ENCODE results near the gene SOX4. TPM values are rescaled to one million over a fixed set of nuclear protein-coding genes. Genes with fewer than 3 reads are reported as not detected.

SOX4 gene
- total RNA-seq, 2 donors from 2014 or later, result 95.9 to 96.7 TPM

- Histone ChIP-seq H3K9ac (ENCODE audit: extremely low read depth, low read length, poor library complexity, severe bottlenecking) (no peak overlapping the region), H3K9me3 (ENCODE audit: control insufficient read depth, low read length) (no peaks in the 10 kb centered on the region), H3K27me3 (ENCODE audit: control insufficient read depth, insufficient read depth, low read length, poor library complexity, severe bottlenecking) (no peaks in the 10 kb centered on the region), H3K4me1 (ENCODE audit: control insufficient read depth, insufficient read depth, low read length) (peaks cover 3% of the 10 kb centered on the region), H3K27ac (ENCODE audit: low read depth, low read length) (no peak overlapping the region), H3K4me3 (ENCODE audit: low read length) (no peak overlapping the region), H3K36me3 (ENCODE audit: control insufficient read depth, insufficient read depth, low read length) (no peaks in the 10 kb centered on the region)
- Mint-ChIP-seq H3K4me3 (no peak overlapping the region), H3K27me3 (ENCODE audit: insufficient read depth) (no peaks in the 10 kb centered on the region), H3K36me3 (ENCODE audit: low read depth) (no peaks in the 10 kb centered on the region), H3K9me3 (no peaks in the 10 kb centered on the region), H3K27ac (peak overlapping the region; percentile 69), H3K4me1 (peaks cover 17% of the 10 kb centered on the region)
- WGBS, 2 experiments (ENCODE audit: insufficient coverage in 1 of 2, insufficient read length in 1 of 2), result 88 to 89% methylated on average over 3 to 5 of the region's 5 CpGs
- DNase-seq, result no peak
- TF ChIP-seq CTCF (conservative IDR thresholded peaks at IDR 0.05), result no peak
These were observed 22.5 kb downstream of the SOX4 start for GRCh38 chr6:21616005-21616404.

- no peak overlapping the region for H3K27ac Mint-ChIP-seq
These were observed 32.1 kb downstream of the SOX4 start for GRCh38 chr6:21625642-21626041.

GRCh38 chr6:21626756-21627155, 33.2 kb downstream of the SOX4 start:
- no peak overlapping the region for H3K4me3 Mint-ChIP-seq
- no peak for DNase-seq
- Histone ChIP-seq H3K9ac (ENCODE audit: extremely low read depth, low read length, poor library complexity, severe bottlenecking) (no peak overlapping the region), H3K9me3 (ENCODE audit: control insufficient read depth, low read length) (no peaks in the 10 kb centered on the region), H3K4me1 (ENCODE audit: control insufficient read depth, insufficient read depth, low read length) (no peaks in the 10 kb centered on the region), H3K4me3 (ENCODE audit: low read length) (no peak overlapping the region), H3K36me3 (ENCODE audit: control insufficient read depth, insufficient read depth, low read length) (no peaks in the 10 kb centered on the region), H3K27ac (ENCODE audit: low read depth, low read length) (no peak overlapping the region), H3K27me3 (ENCODE audit: control insufficient read depth, insufficient read depth, low read length, poor library complexity, severe bottlenecking) (no peaks in the 10 kb centered on the region)
- TF ChIP-seq CTCF (conservative IDR thresholded peaks at IDR 0.05), result no peak
- H3K27ac Mint-ChIP-seq, result no peak overlapping the region
- H3K4me1 Mint-ChIP-seq, result no peaks in the 10 kb centered on the region
- H3K27me3 Mint-ChIP-seq (ENCODE audit: insufficient read depth), result no peaks in the 10 kb centered on the region
- H3K36me3 Mint-ChIP-seq (ENCODE audit: low read depth), result no peaks in the 10 kb centered on the region
- H3K9me3 Mint-ChIP-seq, result no peaks in the 10 kb centered on the region
- 94% methylated on average over 1 of the region's 1 CpG; no CpG with 5 or more reads in 1 of the 2 experiments for WGBS, 2 experiments (ENCODE audit: insufficient coverage in 1 of 2, insufficient read length in 1 of 2)

More at GRCh38 chr6:21625642-21626041, 32.1 kb downstream of the SOX4 start:
- Mint-ChIP-seq H3K27me3 (ENCODE audit: insufficient read depth) (no peaks in the 10 kb centered on the region), H3K9me3 (no peaks in the 10 kb centered on the region), H3K4me3 (no peak overlapping the region), H3K4me1 (no peaks in the 10 kb centered on the region), H3K36me3 (ENCODE audit: low read depth) (no peaks in the 10 kb centered on the region)
- Histone ChIP-seq H3K27me3 (ENCODE audit: control insufficient read depth, insufficient read depth, low read length, poor library complexity, severe bottlenecking) (no peaks in the 10 kb centered on the region), H3K36me3 (ENCODE audit: control insufficient read depth, insufficient read depth, low read length) (no peaks in the 10 kb centered on the region), H3K9me3 (ENCODE audit: control insufficient read depth, low read length) (no peaks in the 10 kb centered on the region), H3K27ac (ENCODE audit: low read depth, low read length) (no peak overlapping the region), H3K4me1 (ENCODE audit: control insufficient read depth, insufficient read depth, low read length) (no peaks in the 10 kb centered on the region), H3K9ac (ENCODE audit: extremely low read depth, low read length, poor library complexity, severe bottlenecking) (no peak overlapping the region), H3K4me3 (ENCODE audit: low read length) (no peak overlapping the region)
- DNase-seq, result no peak
- TF ChIP-seq CTCF (conservative IDR thresholded peaks at IDR 0.05), result no peak
- 81 to 100% methylated on average over 2 to 7 of the region's 7 CpGs for WGBS, 2 experiments (ENCODE audit: insufficient coverage in 1 of 2, insufficient read length in 1 of 2)
